Lower leg skin (tissue), 3 donors: ENCODE measurements around the gene MYH15.

Source experiments
- POLR2A ChIP-seq, 2 donors: fragments of 450-650 bp; IDR thresholded peaks; one replicate each; pipeline ENCODE4 v1.6.1; 2016 to 2017; ENCODE audit warnings: antibody characterized with exemption in 2 of 2, mild to moderate bottlenecking in 1 of 2, moderate library complexity in 1 of 2
- TF ChIP-seq, protein P1 (sequence below), 3 donors: fragments of 450-650 bp; IDR thresholded peaks; one replicate each; pipeline ENCODE4 v1.5.1; 2016; ENCODE audit warnings: antibody characterized with exemption in 3 of 3, mild to moderate bottlenecking in 3 of 3, moderate library complexity in 2 of 3

DNA sequence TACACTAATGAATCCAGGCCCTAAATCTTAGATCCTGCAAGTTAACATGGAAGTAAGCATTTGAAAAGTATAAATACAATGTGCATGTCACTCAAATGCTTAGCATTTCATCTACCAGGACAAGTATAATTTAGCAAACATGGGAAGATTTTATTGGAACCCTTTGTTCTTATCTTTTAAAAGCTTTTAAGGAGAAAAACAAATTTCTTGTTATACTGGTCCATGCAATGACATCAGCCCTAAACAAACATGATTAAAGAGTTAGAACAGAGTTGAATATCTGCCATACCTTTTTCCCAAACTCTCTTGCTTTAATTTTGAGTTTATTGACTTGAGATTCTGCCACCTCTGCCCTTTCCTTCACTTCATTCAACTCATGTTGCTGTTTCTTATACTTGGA lies 127.1 kb downstream of the MYH15 start:
- TF ChIP-seq, protein P1, sequence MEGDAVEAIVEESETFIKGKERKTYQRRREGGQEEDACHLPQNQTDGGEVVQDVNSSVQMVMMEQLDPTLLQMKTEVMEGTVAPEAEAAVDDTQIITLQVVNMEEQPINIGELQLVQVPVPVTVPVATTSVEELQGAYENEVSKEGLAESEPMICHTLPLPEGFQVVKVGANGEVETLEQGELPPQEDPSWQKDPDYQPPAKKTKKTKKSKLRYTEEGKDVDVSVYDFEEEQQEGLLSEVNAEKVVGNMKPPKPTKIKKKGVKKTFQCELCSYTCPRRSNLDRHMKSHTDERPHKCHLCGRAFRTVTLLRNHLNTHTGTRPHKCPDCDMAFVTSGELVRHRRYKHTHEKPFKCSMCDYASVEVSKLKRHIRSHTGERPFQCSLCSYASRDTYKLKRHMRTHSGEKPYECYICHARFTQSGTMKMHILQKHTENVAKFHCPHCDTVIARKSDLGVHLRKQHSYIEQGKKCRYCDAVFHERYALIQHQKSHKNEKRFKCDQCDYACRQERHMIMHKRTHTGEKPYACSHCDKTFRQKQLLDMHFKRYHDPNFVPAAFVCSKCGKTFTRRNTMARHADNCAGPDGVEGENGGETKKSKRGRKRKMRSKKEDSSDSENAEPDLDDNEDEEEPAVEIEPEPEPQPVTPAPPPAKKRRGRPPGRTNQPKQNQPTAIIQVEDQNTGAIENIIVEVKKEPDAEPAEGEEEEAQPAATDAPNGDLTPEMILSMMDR (IDR thresholded peaks at IDR 0.05): no peak
- no peak for TF ChIP-seq POLR2A (IDR thresholded peaks at IDR 0.05)
